Mesenchymal stem cell (in vitro differentiated cells and primary cell): ENCODE measurements around the gene PLGRKT.

Experiments
- DNase-seq: peaks from one replicate; pipeline ENCODE4 v3.0.0-alpha.2; 2013
- H2AFZ ChIP-seq: one replicate; pipeline ENCODE4 v1.6.1; 2013; ENCODE audit warnings: low read depth, mild to moderate bottlenecking, control low read depth, inconsistent platforms, low read length, moderate library complexity
- H2AK5ac ChIP-seq: 2 replicates; pipeline ENCODE4 v1.6.1; 2013; ENCODE audit warnings: low read length, moderate library complexity, mild to moderate bottlenecking, inconsistent platforms; ENCODE audit not compliant: severe bottlenecking
- H2BK120ac ChIP-seq: one replicate; pipeline ENCODE4 v1.6.1; 2013; ENCODE audit warnings: low read depth, mild to moderate bottlenecking, inconsistent platforms, low read length, moderate library complexity
- H2BK12ac ChIP-seq, 2 experiments: one replicate each; pipeline ENCODE4 v1.6.1; 2013; ENCODE audit warnings: inconsistent platforms in 2 of 2, low read length in 2 of 2, mild to moderate bottlenecking in 2 of 2, moderate library complexity in 2 of 2, control low read depth in 1 of 2
- H2BK15ac ChIP-seq: one replicate; pipeline ENCODE4 v1.6.1; 2013; ENCODE audit warnings: mild to moderate bottlenecking, low read depth, inconsistent platforms; ENCODE audit not compliant: poor library complexity, severe bottlenecking
- H2BK5ac ChIP-seq: 2 replicates; pipeline ENCODE4 v1.6.1; 2013; ENCODE audit warnings: low read depth, mild to moderate bottlenecking, low read length, control low read depth, inconsistent platforms; ENCODE audit not compliant: poor library complexity, severe bottlenecking
- H3K14ac ChIP-seq, 2 experiments: one replicate each; pipeline ENCODE4 v1.6.1; 2013; ENCODE audit warnings: inconsistent platforms in 2 of 2, low read length in 2 of 2, control low read depth in 1 of 2, mild to moderate bottlenecking in 1 of 2, moderate library complexity in 1 of 2
- H3K18ac ChIP-seq, 2 experiments: one replicate each; pipeline ENCODE4 v1.6.1; 2013; ENCODE audit warnings: inconsistent platforms in 2 of 2, low read length in 2 of 2, control low read depth in 1 of 2, low read depth in 1 of 2, mild to moderate bottlenecking in 1 of 2
- H3K23ac ChIP-seq, 2 experiments: one replicate each; pipeline ENCODE4 v1.6.1; 2013; ENCODE audit warnings: inconsistent platforms in 2 of 2, low read length in 2 of 2, mild to moderate bottlenecking in 2 of 2, moderate library complexity in 2 of 2, control low read depth in 1 of 2
- H3K27ac ChIP-seq: 2 replicates; pipeline ENCODE4 v1.5.1; 2013; ENCODE audit warnings: mild to moderate bottlenecking, moderate library complexity, low read length, control low read depth, inconsistent platforms; ENCODE audit not compliant: poor library complexity, severe bottlenecking
- H3K27me3 ChIP-seq, 2 experiments: 2 replicates each; pipeline versions ENCODE4 v1.6.1 to v1.7.0; 2013; ENCODE audit warnings: low read length in 2 of 2, mild to moderate bottlenecking in 2 of 2, moderate library complexity in 2 of 2, control low read depth in 1 of 2, inconsistent platforms in 1 of 2; ENCODE audit not compliant: control insufficient read depth in 1 of 2, insufficient read depth in 1 of 2
- H3K36me3 ChIP-seq, 2 experiments: 2 replicates each; pipeline versions ENCODE4 v1.6.1 to v1.7.0; 2013; ENCODE audit warnings: low read length in 2 of 2, control low read depth in 1 of 2, inconsistent platforms in 1 of 2, low read depth in 1 of 2, mild to moderate bottlenecking in 1 of 2; ENCODE audit not compliant: insufficient read depth in 2 of 2, control insufficient read depth in 1 of 2
- H3K4ac ChIP-seq, 2 experiments: one replicate each; pipeline ENCODE4 v1.6.1; 2013; ENCODE audit warnings: inconsistent platforms in 2 of 2, low read length in 2 of 2, mild to moderate bottlenecking in 2 of 2, moderate library complexity in 2 of 2, control low read depth in 1 of 2, low read depth in 1 of 2
- H3K4me1 ChIP-seq: 2 replicates; pipeline ENCODE4 v1.6.1; 2013; ENCODE audit warnings: low read depth, low read length, control low read depth; ENCODE audit not compliant: control insufficient read depth, insufficient read depth
- H3K4me2 ChIP-seq: 2 replicates; pipeline ENCODE4 v1.6.1; 2013; ENCODE audit warnings: low read length, mild to moderate bottlenecking, inconsistent platforms; ENCODE audit not compliant: poor library complexity, severe bottlenecking
- H3K4me3 ChIP-seq, 2 experiments: 2 replicates each; pipeline versions ENCODE4 v1.5.1 to v1.7.0; 2013; ENCODE audit warnings: low read length in 2 of 2, mild to moderate bottlenecking in 2 of 2, control low read depth in 1 of 2, low read depth in 1 of 2; ENCODE audit not compliant: insufficient read depth in 1 of 2
- H3K79me1 ChIP-seq: replicated peaks from 2 replicates; pipeline ENCODE4 v1.6.1; 2013; ENCODE audit warnings: mild to moderate bottlenecking, control low read depth, low read length, inconsistent platforms; ENCODE audit not compliant: poor library complexity, severe bottlenecking
- H3K9ac ChIP-seq: 2 replicates; pipeline ENCODE4 v1.7.0; 2013; ENCODE audit warnings: mild to moderate bottlenecking, low read length, moderate library complexity
- H3K9me3 ChIP-seq: 2 replicates; pipeline ENCODE4 v1.7.0; 2013; ENCODE audit warnings: mild to moderate bottlenecking, low read length; ENCODE audit not compliant: control insufficient read depth
- H4K8ac ChIP-seq: one replicate; pipeline ENCODE4 v1.6.1; 2013; ENCODE audit warnings: inconsistent platforms, mild to moderate bottlenecking, low read length, moderate library complexity
- H4K91ac ChIP-seq: one replicate; pipeline ENCODE4 v1.6.1; 2013; ENCODE audit warnings: mild to moderate bottlenecking, low read length, inconsistent platforms
- WGBS: methylation state at CpG from one replicate; pipeline ENCODE4 v1.1.7; 2013; ENCODE audit warnings: mixed read lengths; 5-methylcytosine and 5-hydroxymethylcytosine counted together

The PLGRKT gene

GRCh38 chr9:5428172-5428571, 9.6 kb downstream of the PLGRKT start:
- no peak overlapping the region for H3K4me3 ChIP-seq
- WGBS, result 77% methylated on average over 3 of the region's 3 CpGs
- H4K91ac ChIP-seq, result no peak overlapping the region
- H2BK5ac ChIP-seq, result no peak overlapping the region
- H3K4me2 ChIP-seq, result no peak overlapping the region
- peaks cover 11 to 22% of the 10 kb centered on the region in 2 experiments for H3K36me3 ChIP-seq
- no peak overlapping the region for H3K4ac ChIP-seq
- DNase-seq, result no peak
- no peak overlapping the region for H2BK12ac ChIP-seq
- H3K14ac ChIP-seq, result no peak overlapping the region
- no peak overlapping the region for H2AK5ac ChIP-seq
- no peak overlapping the region for H2BK120ac ChIP-seq
- H3K23ac ChIP-seq, result no peak overlapping the region
- no peak overlapping the region for H3K18ac ChIP-seq
- H3K9ac ChIP-seq, result no peak overlapping the region
- H3K79me1 ChIP-seq, result peaks cover 1% of the 10 kb centered on the region
- no peak overlapping the region for H2AFZ ChIP-seq
- H3K4me1 ChIP-seq, result no peaks in the 10 kb centered on the region
- H4K8ac ChIP-seq, result no peak overlapping the region
- H3K9me3 ChIP-seq, result no peaks in the 10 kb centered on the region
- H3K27ac ChIP-seq, result no peak overlapping the region
- no peaks in the 10 kb centered on the region for H3K27me3 ChIP-seq
- H2BK15ac ChIP-seq, result no peak overlapping the region

- Histone ChIP-seq H3K9ac (no peak overlapping the region), H3K27ac (no peak overlapping the region), H3K79me1 (peaks cover 1% of the 10 kb centered on the region), H2BK15ac (no peak overlapping the region), H3K4me1 (no peaks in the 10 kb centered on the region), H2BK12ac (no peak overlapping the region), H3K9me3 (no peaks in the 10 kb centered on the region), H3K4me2 (no peak overlapping the region), H3K14ac (no peak overlapping the region), H3K18ac (no peak overlapping the region), H2AFZ (no peak overlapping the region), H2AK5ac (no peak overlapping the region), H2BK5ac (no peak overlapping the region), H4K91ac (no peak overlapping the region), H3K4ac (no peak overlapping the region), H3K27me3 (no peaks in the 10 kb centered on the region), H4K8ac (no peak overlapping the region), H3K4me3 (no peak overlapping the region), H2BK120ac (no peak overlapping the region), H3K36me3 (peaks cover 3 to 22% of the 10 kb centered on the region in 2 experiments), H3K23ac (no peak overlapping the region)
- DNase-seq, result no peak
These were observed 10.7 kb downstream of the PLGRKT start for GRCh38 chr9:5427005-5427404.

GRCh38 chr9:5425006-5425628, 12.6 kb downstream of the PLGRKT start:
- H2BK5ac ChIP-seq, result no peak overlapping the region
- no peak overlapping the region for H4K8ac ChIP-seq
- H3K9ac ChIP-seq, result no peak overlapping the region
- DNase-seq, result peak; percentile 31
- no peak overlapping the region for H3K23ac ChIP-seq
- H3K4me3 ChIP-seq, result no peak overlapping the region
- H2BK12ac ChIP-seq, result no peak overlapping the region
- H2AK5ac ChIP-seq, result no peak overlapping the region
- no peak overlapping the region for H3K27ac ChIP-seq
- H3K79me1 ChIP-seq, result peaks cover 1% of the 10 kb centered on the region
- no peak overlapping the region for H2BK120ac ChIP-seq
- H3K4me2 ChIP-seq, result no peak overlapping the region
- H3K4ac ChIP-seq, result no peak overlapping the region
- no CpG with 5 or more reads among the region's 2 CpGs for WGBS
- H3K27me3 ChIP-seq, result no peaks in the 10 kb centered on the region
- H3K36me3 ChIP-seq, result peaks cover 3 to 16% of the 10 kb centered on the region in 2 experiments
- H2AFZ ChIP-seq, result no peak overlapping the region
- no peak overlapping the region for H2BK15ac ChIP-seq
- no peaks in the 10 kb centered on the region for H3K4me1 ChIP-seq
- no peak overlapping the region for H3K14ac ChIP-seq
- no peaks in the 10 kb centered on the region for H3K9me3 ChIP-seq
- no peak overlapping the region for H4K91ac ChIP-seq
- H3K18ac ChIP-seq, result no peak overlapping the region

- Histone ChIP-seq H3K9ac (no peak overlapping the region), H4K8ac (no peak overlapping the region), H2AK5ac (no peak overlapping the region), H3K14ac (no peak overlapping the region), H3K4me1 (no peaks in the 10 kb centered on the region), H2BK120ac (no peak overlapping the region), H2BK5ac (no peak overlapping the region), H2BK15ac (no peak overlapping the region), H2BK12ac (no peak overlapping the region), H3K27ac (no peak overlapping the region), H3K36me3 (peaks cover 0 to 9% of the 10 kb centered on the region in 2 experiments), H3K4ac (no peak overlapping the region), H3K79me1 (no peaks in the 10 kb centered on the region), H3K9me3 (no peaks in the 10 kb centered on the region), H3K27me3 (no peaks in the 10 kb centered on the region), H3K4me3 (no peak overlapping the region), H3K23ac (no peak overlapping the region), H3K18ac (no peak overlapping the region), H3K4me2 (no peak overlapping the region), H4K91ac (no peak overlapping the region), H2AFZ (no peak overlapping the region)
- DNase-seq, result no peak
- no CpG with 5 or more reads among the region's 1 CpG for WGBS
These were observed 15.4 kb downstream of the PLGRKT start for GRCh38 chr9:5422276-5422675.
